CD4-positive, alpha-beta T cell treated with Interleukin-4 for 4 hours (primary cell): ENCODE measurements around the gene GANC.

ENCODE experiments used
- DNase-seq: peaks from one replicate; pipeline ENCODE4 v3.0.0-alpha.2; 2020

GANC gene

GRCh38 chr15:42352401-42352800 lies 79.4 kb downstream of the GANC start:
- no peak for DNase-seq

DNA sequence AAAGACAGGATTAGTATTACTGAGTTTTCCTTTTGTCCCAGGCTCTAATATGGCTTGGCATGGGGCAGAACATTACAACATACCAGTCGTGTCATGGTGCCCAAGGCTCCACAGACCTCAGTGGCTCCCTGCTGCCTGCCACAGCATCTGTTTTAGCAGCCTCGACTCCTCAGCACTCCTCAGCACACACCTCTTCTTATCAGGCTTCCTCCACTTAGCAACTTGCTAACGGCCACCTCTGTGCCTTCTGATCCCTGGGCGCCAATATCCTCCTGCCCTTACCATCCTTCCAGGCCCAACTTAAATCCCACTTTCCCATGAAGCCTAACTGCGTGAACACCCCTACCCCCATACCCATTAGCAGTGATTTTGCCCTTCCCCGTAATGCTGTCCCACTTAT lies 80.1 kb downstream of the GANC start:
- no peak for DNase-seq

- DNase-seq, result no peak
These were observed 81.8 kb downstream of the GANC start for GRCh38 chr15:42354824-42355223.

DNA sequence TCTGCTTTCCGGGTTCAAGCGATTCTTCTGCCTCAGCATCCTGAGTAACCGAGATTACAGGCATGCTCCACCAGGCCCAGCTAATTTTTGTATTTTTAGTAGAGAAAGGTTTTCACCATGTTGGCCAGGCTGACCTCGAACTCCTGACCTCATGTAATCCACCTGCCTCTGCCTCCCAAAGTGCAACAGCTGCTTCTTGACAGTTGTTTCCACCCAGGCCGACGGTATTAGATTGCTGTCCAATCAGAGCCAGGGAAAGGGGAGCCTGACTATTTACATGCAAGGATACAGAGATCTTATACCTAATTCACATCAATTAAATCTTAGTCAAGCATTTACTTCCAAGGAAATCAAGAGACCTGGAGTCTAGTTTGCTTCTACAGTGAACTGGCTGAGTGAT lies 82.3 kb downstream of the GANC start:
- no peak for DNase-seq

GRCh38 chr15:42356851-42357250 lies 83.8 kb downstream of the GANC start:
- no peak for DNase-seq

GRCh38 chr15:42358141-42358540 lies 85.1 kb downstream of the GANC start:
- DNase-seq, result no peak

DNA sequence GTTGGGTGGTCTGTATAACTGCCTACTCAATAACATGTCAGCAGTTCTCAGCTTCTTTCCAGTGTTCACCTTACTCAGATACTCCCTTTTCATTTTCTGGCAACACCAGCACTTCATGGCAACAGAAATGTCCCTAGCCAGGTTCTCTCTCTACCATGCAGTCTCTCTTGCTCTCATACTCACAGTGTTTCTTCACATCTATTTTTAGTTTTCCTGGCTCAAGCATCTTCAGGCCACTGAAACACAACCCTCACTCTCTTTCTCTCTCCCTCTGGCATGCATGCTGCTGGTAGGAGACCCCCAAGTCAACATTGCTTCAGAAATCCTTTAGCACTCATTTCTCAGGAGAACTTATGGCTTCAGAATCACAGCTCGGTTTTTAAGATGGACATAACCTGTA lies 86.2 kb downstream of the GANC start, which contains the start of gene CAPN3:
Gene CAPN3 (plus strand): TSS at position 253 of the 400 bp plus-strand sequence. CDS start 305 bp downstream, outside the sequence.
- no peak for DNase-seq

DNA sequence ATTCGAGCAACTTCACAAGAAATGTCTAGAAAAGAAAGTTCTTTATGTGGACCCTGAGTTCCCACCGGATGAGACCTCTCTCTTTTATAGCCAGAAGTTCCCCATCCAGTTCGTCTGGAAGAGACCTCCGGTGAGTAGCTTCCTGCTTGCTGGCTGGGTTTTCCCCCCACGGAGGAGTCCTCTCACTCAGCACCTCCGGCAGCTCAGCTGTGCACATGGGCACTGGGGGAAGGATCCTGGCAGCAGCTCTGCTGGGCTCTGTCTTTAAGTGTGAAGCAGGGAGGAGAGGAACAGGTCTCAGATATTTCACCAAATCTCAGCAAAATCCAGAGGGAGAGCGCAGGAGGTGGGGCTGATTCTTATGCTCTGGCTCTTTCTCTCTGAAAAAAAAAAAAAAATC lies 87.0 kb downstream of the GANC start:
- no peak for DNase-seq

GRCh38 chr15:42360535-42361112 lies 87.6 kb downstream of the GANC start:
- DNase-seq, result no peak

- no peak for DNase-seq
These were observed 90.5 kb downstream of the GANC start for GRCh38 chr15:42363487-42363886.

DNA sequence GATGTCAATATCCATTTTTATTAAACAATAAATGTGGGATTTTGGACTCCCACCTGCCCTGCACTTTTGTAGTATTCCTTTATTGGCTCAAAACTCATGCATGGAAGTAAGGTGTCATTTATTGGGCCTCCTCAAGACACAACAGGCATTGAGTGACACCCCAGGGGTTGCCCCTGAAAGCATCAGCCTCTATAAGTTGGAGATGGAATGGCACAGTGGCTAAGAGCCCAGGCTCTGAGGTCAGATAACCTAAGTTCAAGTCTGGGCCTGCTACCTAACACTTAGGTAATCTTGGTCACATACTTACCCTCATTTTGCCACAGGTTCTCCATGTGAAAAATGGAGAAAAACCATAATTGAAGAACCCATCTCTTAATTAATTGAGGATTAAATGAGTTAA lies 90.9 kb downstream of the GANC start:
- DNase-seq, result no peak

DNA sequence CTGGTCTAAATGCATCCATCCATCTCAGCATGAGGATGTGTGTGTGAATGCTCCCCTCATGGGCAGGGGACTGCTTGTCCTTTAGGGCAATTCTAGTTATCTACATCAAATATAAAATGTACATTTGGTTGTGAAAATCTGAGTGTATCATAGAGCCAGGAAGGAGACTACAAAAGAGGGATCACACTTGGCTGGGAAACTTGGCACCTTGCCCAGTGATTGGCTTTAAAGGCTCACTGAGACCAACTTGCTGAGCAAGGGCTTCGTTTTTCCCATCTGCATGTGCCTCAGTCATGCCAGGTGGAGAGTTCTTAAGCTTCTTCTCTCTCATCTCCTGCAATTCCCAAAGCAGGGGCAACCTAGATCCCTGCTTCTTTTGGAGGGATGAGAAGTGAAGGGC lies 91.5 kb downstream of the GANC start:
- no peak for DNase-seq

DNA sequence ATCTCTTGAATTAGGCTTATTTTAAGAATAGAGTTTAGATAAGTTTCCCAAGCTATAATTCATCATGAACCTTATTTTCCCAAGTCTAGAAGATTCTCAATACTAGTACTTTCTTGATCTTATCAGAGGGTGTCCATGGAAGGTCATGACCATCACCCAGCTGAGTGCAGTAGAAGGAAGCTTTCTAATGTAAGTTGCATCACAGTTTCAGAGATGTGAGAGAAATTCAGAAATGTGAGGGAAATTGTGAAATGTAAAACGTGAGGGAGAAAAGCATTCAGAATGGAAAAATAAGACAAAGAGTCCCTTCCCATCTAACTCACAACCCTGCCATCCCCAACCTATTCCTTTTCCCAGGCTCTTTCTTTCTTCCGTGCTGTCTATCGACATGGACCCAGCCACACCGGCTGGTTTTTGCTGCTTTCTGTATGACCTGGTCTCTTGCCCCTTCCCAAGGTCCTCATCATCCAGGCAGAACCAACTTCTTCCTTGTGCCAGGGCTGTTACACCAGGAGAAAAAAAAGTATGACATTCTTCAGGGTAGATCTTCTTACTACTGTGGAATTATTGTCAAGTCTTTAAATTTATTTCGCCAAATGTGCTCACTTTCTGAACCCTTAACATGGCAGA lies 93.0 kb downstream of the GANC start:
- no peak for DNase-seq

DNA sequence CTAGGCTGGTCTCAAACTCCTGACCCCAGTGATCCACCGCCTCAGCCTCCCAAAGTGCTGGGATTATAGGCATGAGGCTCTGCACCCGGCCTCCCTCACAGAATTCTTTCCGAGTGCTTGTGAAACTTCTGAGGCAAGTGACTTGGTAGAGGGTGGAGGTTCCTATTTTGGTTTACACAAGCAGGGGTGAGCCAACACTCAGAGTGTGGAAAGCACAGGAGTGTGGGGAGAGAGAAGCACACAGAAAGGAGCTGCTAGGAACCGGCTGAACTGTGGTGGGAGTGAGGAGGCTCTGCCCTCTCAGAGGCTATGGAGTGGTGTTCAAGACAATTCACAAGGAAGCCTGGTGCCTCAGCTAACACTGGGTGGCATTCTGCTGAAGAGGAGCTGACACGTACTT lies 94.0 kb downstream of the GANC start:
- DNase-seq, result no peak

GRCh38 chr15:42368096-42368495 lies 95.1 kb downstream of the GANC start:
- no peak for DNase-seq

DNA sequence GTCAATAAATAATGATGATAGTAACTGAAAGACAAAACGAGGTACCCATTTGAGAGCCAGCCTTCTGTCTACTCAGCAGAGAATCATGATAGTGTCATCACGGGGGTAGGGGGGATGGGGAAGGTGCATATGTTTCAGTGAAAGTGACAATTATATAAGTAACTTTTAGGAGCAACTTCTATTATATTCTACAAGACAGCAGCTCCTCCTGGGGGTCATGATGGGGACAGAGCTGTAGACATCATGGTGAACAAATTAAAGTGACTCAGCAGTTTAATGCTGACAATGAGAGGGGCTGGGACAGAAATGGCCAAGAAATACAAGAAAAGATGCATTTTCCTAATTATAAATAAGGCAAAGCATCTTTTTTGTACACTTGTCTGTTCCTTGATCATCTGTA lies 98.1 kb downstream of the GANC start:
- DNase-seq, result no peak

- DNase-seq, result no peak
These were observed 100.3 kb downstream of the GANC start for GRCh38 chr15:42373274-42373673.

GRCh38 chr15:42373936-42374335 lies 100.9 kb downstream of the GANC start:
- DNase-seq, result no peak

DNA sequence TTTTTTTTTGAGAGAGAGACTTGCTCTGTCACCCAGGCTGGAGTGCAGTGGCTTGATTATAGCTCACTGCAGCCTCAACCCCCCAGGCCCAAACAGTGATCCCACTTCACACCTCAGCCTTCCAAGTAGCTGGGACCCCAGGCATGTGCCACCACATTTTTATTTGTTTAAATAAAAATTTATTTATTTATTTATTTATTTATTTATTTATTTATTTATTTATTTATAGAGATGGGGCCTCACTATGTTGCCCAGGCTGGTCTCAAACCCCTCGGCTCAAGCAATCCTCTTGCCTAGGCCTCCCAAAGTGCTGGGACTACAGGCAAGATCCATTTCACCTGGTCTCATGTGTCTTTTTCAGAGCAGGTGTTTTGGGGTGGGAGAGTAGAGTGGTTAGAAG lies 101.8 kb downstream of the GANC start:
- no peak for DNase-seq

- no peak for DNase-seq
These were observed 102.3 kb downstream of the GANC start for GRCh38 chr15:42375252-42375651.

DNA sequence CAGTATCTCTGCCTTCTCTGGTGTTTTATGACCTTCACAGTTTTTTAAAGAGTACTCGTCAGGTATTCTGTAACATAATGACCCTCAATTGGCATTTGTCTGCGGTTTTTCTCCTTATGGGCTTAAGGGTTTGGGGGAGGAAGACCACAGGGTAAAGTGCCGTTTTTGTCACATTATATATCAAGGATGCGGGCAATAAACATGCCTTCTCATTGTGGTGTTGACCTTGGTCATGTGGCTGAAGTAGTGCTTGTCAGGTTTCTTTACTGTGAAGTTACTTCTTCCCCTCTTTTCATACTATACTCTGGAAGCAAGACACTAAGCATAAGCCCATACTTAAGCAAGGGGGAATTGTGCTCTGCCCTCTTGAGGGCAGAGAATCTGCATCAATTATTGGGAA lies 102.9 kb downstream of the GANC start:
- DNase-seq, result no peak

- DNase-seq, result no peak
These were observed 105.0 kb downstream of the GANC start for GRCh38 chr15:42378011-42378410.

GRCh38 chr15:42384597-42384996 lies 111.6 kb downstream of the GANC start:
- no peak for DNase-seq

GRCh38 chr15:42385206-42385979 lies 112.4 kb downstream of the GANC start:
- no peak for DNase-seq
